HEK293 (cell line): ENCODE results near the gene ZSCAN20.

Experiments
- CTCF ChIA-PET: fragments of 350-600 bp; formaldehyde crosslinking; extraction: SDS; loops from one replicate; lab custom pipeline; 2021; ENCODE audit warnings: antibody characterized with exemption; lab: Yijun Ruan, JAX
- POLR2A ChIA-PET: fragments of 300-600 bp; formaldehyde crosslinking; extraction: SDS; loops from one replicate; lab custom pipeline; 2020; ENCODE audit warnings: antibody characterized with exemption, inconsistent platforms; lab: Yijun Ruan, JAX
- H3K27ac ChIP-seq: fragments of 200-500 bp; sonication (Bioruptor generic); 2 replicates; pipeline ENCODE4 v1.5.1; 2014; ENCODE audit warnings: low read depth, low read length, control low read depth, inconsistent platforms; ENCODE audit errors: extremely low read depth
- H3K36me3 ChIP-seq, 2 experiments: fragments of 200-500 bp in 1 of 2; sonication (Bioruptor generic) in 1 of 2; 1 replicate in 1 of 2; 2 replicates in 1 of 2; pipeline ENCODE4 v1.5.1; 2014 to 2017; ENCODE audit warnings: inconsistent platforms in 2 of 2, low read length in 2 of 2; ENCODE audit not compliant: control insufficient read depth in 2 of 2, insufficient read depth in 1 of 2
- H3K4me1 ChIP-seq: fragments of 200-500 bp; sonication (Bioruptor generic); 2 replicates; pipeline ENCODE4 v1.5.1; 2014; ENCODE audit warnings: mild to moderate bottlenecking, low read length, inconsistent platforms; ENCODE audit not compliant: control insufficient read depth, insufficient read depth
- H3K4me3 ChIP-seq: 2 replicates; pipeline ENCODE4 v1.5.1; 2011; ENCODE audit warnings: low read depth, mild to moderate bottlenecking, control low read depth, low read length, moderate library complexity
- H3K9me3 ChIP-seq: fragments of 200-500 bp; sonication (Bioruptor generic); 2 replicates; pipeline ENCODE4 v1.5.1; 2014; ENCODE audit warnings: low read depth, low read length, inconsistent platforms; ENCODE audit not compliant: control insufficient read depth, insufficient read depth
- GFI1B ChIP-seq: fragments of 450-650 bp; formaldehyde crosslinking; IDR thresholded peaks from 2 replicates; pipeline ENCODE4 v1.5.1; 2016; ENCODE audit warnings: missing biosample characterization, missing genetic modification characterization
- KLF1 ChIP-seq: fragments of 450-650 bp; formaldehyde crosslinking; IDR thresholded peaks from 2 replicates; pipeline ENCODE4 v1.5.1; 2016; ENCODE audit warnings: missing biosample characterization, missing genetic modification characterization
- PRDM1 ChIP-seq: fragments of 450-650 bp; formaldehyde crosslinking; IDR thresholded peaks from 2 replicates; pipeline ENCODE4; 2016; ENCODE audit warnings: missing biosample characterization, missing genetic modification characterization
- REST ChIP-seq: fragments of 450-650 bp; formaldehyde crosslinking; IDR thresholded peaks from 2 replicates; pipeline ENCODE4 v1.5.1; 2016; ENCODE audit warnings: missing biosample characterization, missing genetic modification characterization
- SETDB1 ChIP-seq: IDR thresholded peaks from one replicate; pipeline ENCODE4 v1.6.1; 2017; ENCODE audit warnings: mild to moderate bottlenecking, low read length, moderate library complexity, mixed read lengths; ENCODE audit not compliant: insufficient read length
- SP2 ChIP-seq: fragments of 450-650 bp; formaldehyde crosslinking; IDR thresholded peaks from 2 replicates; pipeline ENCODE4 v1.5.1; 2016; ENCODE audit warnings: missing biosample characterization, missing genetic modification characterization
- SP3 ChIP-seq: fragments of 450-650 bp; formaldehyde crosslinking; IDR thresholded peaks from 2 replicates; pipeline ENCODE4 v1.5.1; 2016; ENCODE audit warnings: missing biosample characterization, missing genetic modification characterization
- ZBTB11 ChIP-seq: fragments of 450-650 bp; formaldehyde crosslinking; conservative IDR thresholded peaks from 2 replicates; pipeline ENCODE4 v1.5.1; 2016; ENCODE audit warnings: low read depth, missing biosample characterization, missing genetic modification characterization
- ZBTB7A ChIP-seq: fragments of 450-650 bp; formaldehyde crosslinking; IDR thresholded peaks from 2 replicates; pipeline ENCODE4 v1.5.1; 2016; ENCODE audit warnings: low read depth, missing biosample characterization, missing genetic modification characterization
- ZEB2 ChIP-seq: fragments of 450-650 bp; formaldehyde crosslinking; IDR thresholded peaks from 2 replicates; pipeline ENCODE4 v1.5.1; 2016; ENCODE audit warnings: missing biosample characterization, missing genetic modification characterization
- ZNF19 ChIP-seq: fragments of 450-650 bp; formaldehyde crosslinking; IDR thresholded peaks from 2 replicates; pipeline ENCODE4; 2016; ENCODE audit warnings: missing biosample characterization, missing genetic modification characterization, low read depth
- ZNF239 ChIP-seq: fragments of 450-650 bp; formaldehyde crosslinking; IDR thresholded peaks from 2 replicates; pipeline ENCODE4 v1.5.1; 2016; ENCODE audit warnings: missing biosample characterization, missing genetic modification characterization
- ZNF248 ChIP-seq: fragments of 450-650 bp; formaldehyde crosslinking; IDR thresholded peaks from 2 replicates; pipeline ENCODE4 v1.5.1; 2017; ENCODE audit warnings: missing biosample characterization, missing genetic modification characterization
- ZNF292 ChIP-seq: fragments of 450-650 bp; formaldehyde crosslinking; IDR thresholded peaks from 2 replicates; pipeline ENCODE4 v1.5.1; 2016; ENCODE audit warnings: low read depth, missing biosample characterization, missing genetic modification characterization, borderline replicate concordance
- ZNF501 ChIP-seq: fragments of 450-650 bp; formaldehyde crosslinking; IDR thresholded peaks from 2 replicates; pipeline ENCODE4 v1.5.1; 2016; ENCODE audit warnings: missing biosample characterization, missing genetic modification characterization
- ZNF530 ChIP-seq: fragments of 450-650 bp; formaldehyde crosslinking; IDR thresholded peaks from 2 replicates; pipeline ENCODE4 v1.5.1; 2016; ENCODE audit warnings: low read depth, missing biosample characterization, missing genetic modification characterization
- ZNF560 ChIP-seq: fragments of 450-650 bp; formaldehyde crosslinking; IDR thresholded peaks from 2 replicates; pipeline ENCODE4 v1.5.1; 2017; ENCODE audit warnings: missing biosample characterization, missing genetic modification characterization, borderline replicate concordance
- ZNF585B ChIP-seq: fragments of 450-650 bp; formaldehyde crosslinking; IDR thresholded peaks from 2 replicates; pipeline ENCODE4 v1.5.1; 2016; ENCODE audit warnings: missing biosample characterization, missing genetic modification characterization
- ZNF664 ChIP-seq: fragments of 450-650 bp; formaldehyde crosslinking; IDR thresholded peaks from 2 replicates; pipeline ENCODE4 v1.5.1; 2016; ENCODE audit warnings: missing biosample characterization, missing genetic modification characterization
- ZNF677 ChIP-seq: fragments of 450-650 bp; IDR thresholded peaks from 2 replicates; pipeline ENCODE4 v1.5.0; 2018; ENCODE audit warnings: missing biosample characterization, mild to moderate bottlenecking, missing genetic modification characterization, moderate library complexity
- ZNF701 ChIP-seq: fragments of 450-650 bp; formaldehyde crosslinking; IDR thresholded peaks from 2 replicates; pipeline ENCODE4 v1.5.1; 2016; ENCODE audit warnings: missing biosample characterization, missing genetic modification characterization
- ZXDB ChIP-seq: fragments of 450-650 bp; formaldehyde crosslinking; IDR thresholded peaks from 2 replicates; pipeline ENCODE4 v1.5.1; 2016; ENCODE audit warnings: missing biosample characterization, missing genetic modification characterization
- TF ChIP-seq, protein P1 (sequence below): fragments of 450-650 bp; formaldehyde crosslinking; IDR thresholded peaks from 2 replicates; pipeline ENCODE4 v1.5.1; 2016; ENCODE audit warnings: missing biosample characterization, missing genetic modification characterization
- TF ChIP-seq, protein P2 (sequence below): fragments of 450-650 bp; formaldehyde crosslinking; IDR thresholded peaks from 2 replicates; pipeline ENCODE4 v1.5.1; 2016; ENCODE audit warnings: missing biosample characterization, missing genetic modification characterization

Gene ZSCAN20

DNA sequence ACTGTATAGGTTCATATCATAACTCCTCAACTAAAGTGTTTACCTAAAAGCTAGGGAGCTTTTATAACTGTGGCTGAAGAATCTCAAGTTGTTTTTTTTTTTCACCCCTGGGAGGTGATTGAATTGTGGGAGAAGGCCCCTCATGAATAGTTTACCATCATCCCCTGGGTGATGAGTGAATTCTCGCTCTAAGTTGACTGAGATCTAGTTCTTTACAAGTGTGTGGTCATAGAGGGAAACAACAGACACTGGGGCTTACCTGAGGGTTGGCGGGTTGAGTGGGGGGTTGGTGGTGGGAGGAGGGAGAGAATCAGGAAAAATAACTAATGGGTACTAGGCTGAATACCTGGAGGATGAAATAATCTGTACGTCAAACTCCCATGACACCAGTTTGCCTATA is 7.9 kb upstream of the ZSCAN20 start:
- no peak overlapping the region for H3K27ac ChIP-seq
- H3K4me1 ChIP-seq: no peaks in the 10 kb centered on the region
- H3K4me3 ChIP-seq: no peak overlapping the region
- ChIA-PET CTCF (interaction anchor here (0.6 to 1.8 kb wide), 2 partner anchors 169 to 289 kb away, joined by 3 to 12 read pairs; no protein-coding TSS in a partner anchor), POLR2A (no interaction called here)
- no peak for TF ChIP-seq ZNF530
- TF ChIP-seq ZNF677 (tag by site-specific recombination): no peak
- TF ChIP-seq ZNF585B (tag by site-specific recombination): no peak
- TF ChIP-seq ZBTB11: no peak
- no peak for TF ChIP-seq KLF1 (tag by site-specific recombination)
- TF ChIP-seq REST (tag by site-specific recombination): no peak
- TF ChIP-seq ZNF239 (tag by site-specific recombination): no peak
- TF ChIP-seq ZNF248 (tag by site-specific recombination): no peak
- TF ChIP-seq SP2 (tag by site-specific recombination): no peak
- no peak for TF ChIP-seq ZNF701 (tag by site-specific recombination)
- TF ChIP-seq PRDM1 (tag by site-specific recombination): no peak
- TF ChIP-seq, protein P1, sequence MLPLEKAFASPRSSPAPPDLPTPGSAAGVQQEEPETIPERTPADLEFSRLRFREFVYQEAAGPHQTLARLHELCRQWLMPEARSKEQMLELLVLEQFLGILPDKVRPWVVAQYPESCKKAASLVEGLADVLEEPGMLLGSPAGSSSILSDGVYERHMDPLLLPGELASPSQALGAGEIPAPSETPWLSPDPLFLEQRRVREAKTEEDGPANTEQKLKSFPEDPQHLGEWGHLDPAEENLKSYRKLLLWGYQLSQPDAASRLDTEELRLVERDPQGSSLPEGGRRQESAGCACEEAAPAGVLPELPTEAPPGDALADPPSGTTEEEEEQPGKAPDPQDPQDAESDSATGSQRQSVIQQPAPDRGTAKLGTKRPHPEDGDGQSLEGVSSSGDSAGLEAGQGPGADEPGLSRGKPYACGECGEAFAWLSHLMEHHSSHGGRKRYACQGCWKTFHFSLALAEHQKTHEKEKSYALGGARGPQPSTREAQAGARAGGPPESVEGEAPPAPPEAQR: no peak
- no peak for TF ChIP-seq ZNF292 (tag by site-specific recombination)
- no peak for TF ChIP-seq ZXDB (tag by site-specific recombination)
- TF ChIP-seq GFI1B: no peak
- TF ChIP-seq ZNF501 (tag by site-specific recombination): no peak
- H3K9me3 ChIP-seq: no peaks in the 10 kb centered on the region
- H3K36me3 ChIP-seq: no peaks in the 10 kb centered on the region

DNA sequence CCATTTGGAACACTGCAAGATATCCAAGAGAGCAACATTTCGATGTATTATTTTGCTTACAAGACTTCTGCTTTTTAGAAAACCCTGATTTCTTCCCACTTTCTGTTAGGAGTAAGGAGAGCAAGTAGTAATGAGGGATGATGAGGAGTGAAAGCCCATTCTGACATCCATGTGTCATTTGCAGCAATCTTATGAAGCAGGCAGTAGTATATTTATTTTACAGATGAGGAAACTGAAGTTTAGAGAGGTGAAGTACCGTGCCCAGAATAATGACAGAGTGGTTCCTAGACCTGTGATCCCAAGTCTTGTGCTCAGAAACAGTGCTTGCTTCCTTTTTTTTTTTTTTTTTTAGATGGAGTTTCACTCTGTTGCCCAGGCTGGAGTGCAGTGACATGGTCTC is 7.1 kb upstream of the ZSCAN20 start:
- POLR2A ChIA-PET: no interaction called here
- Histone ChIP-seq H3K27ac (no peak overlapping the region), H3K4me3 (no peak overlapping the region), H3K4me1 (no peaks in the 10 kb centered on the region), H3K9me3 (no peaks in the 10 kb centered on the region), H3K36me3 (no peaks in the 10 kb centered on the region)
- CTCF ChIA-PET: interaction anchor here (1.8 kb wide), 1 partner anchor 170 kb away, joined by 12 read pairs; no protein-coding TSS in a partner anchor
- TF ChIP-seq GFI1B: no peak
- TF ChIP-seq ZBTB7A (tag by site-specific recombination): no peak
- TF ChIP-seq ZEB2 (tag by site-specific recombination): no peak
- TF ChIP-seq ZNF239 (tag by site-specific recombination): no peak
- TF ChIP-seq, protein P2, sequence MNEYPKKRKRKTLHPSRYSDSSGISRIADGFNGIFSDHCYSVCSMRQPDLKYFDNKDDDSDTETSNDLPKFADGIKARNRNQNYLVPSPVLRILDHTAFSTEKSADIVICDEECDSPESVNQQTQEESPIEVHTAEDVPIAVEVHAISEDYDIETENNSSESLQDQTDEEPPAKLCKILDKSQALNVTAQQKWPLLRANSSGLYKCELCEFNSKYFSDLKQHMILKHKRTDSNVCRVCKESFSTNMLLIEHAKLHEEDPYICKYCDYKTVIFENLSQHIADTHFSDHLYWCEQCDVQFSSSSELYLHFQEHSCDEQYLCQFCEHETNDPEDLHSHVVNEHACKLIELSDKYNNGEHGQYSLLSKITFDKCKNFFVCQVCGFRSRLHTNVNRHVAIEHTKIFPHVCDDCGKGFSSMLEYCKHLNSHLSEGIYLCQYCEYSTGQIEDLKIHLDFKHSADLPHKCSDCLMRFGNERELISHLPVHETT (tag by site-specific recombination): no peak
- no peak for TF ChIP-seq ZNF19 (tag by site-specific recombination)
- TF ChIP-seq SP3 (tag by site-specific recombination): no peak
- no peak for TF ChIP-seq SETDB1
- no peak for TF ChIP-seq ZNF560
- no peak for TF ChIP-seq ZNF664 (tag by site-specific recombination)
